Liver (tissue), 3 donors: ENCODE results near the gene NBEA.

Experiments used
- CTCF ChIP-seq: fragments of 150-350 bp; IDR thresholded peaks from 2 replicates; pipeline ENCODE4 v1.5.1; 2017; ENCODE audit warnings: improper control_type of control experiment, low read depth, low read length; ENCODE audit not compliant: missing input control
- RAD21 ChIP-seq, 2 donors: IDR thresholded peaks; 2 replicates each; pipeline ENCODE4 v1.6.1; 2016; ENCODE audit warnings: antibody characterized with exemption in 2 of 2, mild to moderate bottlenecking in 2 of 2
- TF ChIP-seq, protein P1 (sequence below): IDR thresholded peaks from 2 replicates; pipeline ENCODE4 v1.6.1; 2016; ENCODE audit warnings: antibody characterized with exemption, mild to moderate bottlenecking
- donor health status: healthy.
- donor health status: healthy.

DNA sequence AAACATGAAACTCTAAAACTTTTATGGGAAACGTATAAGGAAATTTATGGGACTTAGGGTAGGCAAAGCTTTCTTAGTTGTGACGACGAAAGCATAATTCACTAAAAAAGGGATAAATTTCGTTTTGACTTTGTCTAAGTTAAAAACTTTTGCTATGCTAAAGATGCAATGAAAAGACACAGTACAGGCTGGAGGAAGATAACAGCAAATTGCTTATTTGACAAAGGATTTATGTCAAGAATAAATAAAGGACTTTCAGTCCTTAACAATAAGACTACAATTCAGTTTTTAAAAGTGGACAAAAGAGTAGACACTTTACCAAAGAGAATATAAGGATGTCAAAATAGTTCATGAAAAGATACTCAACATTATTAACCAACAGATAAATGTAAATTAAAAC is 150.2 kb downstream of the NBEA start:
- TF ChIP-seq, protein P1, sequence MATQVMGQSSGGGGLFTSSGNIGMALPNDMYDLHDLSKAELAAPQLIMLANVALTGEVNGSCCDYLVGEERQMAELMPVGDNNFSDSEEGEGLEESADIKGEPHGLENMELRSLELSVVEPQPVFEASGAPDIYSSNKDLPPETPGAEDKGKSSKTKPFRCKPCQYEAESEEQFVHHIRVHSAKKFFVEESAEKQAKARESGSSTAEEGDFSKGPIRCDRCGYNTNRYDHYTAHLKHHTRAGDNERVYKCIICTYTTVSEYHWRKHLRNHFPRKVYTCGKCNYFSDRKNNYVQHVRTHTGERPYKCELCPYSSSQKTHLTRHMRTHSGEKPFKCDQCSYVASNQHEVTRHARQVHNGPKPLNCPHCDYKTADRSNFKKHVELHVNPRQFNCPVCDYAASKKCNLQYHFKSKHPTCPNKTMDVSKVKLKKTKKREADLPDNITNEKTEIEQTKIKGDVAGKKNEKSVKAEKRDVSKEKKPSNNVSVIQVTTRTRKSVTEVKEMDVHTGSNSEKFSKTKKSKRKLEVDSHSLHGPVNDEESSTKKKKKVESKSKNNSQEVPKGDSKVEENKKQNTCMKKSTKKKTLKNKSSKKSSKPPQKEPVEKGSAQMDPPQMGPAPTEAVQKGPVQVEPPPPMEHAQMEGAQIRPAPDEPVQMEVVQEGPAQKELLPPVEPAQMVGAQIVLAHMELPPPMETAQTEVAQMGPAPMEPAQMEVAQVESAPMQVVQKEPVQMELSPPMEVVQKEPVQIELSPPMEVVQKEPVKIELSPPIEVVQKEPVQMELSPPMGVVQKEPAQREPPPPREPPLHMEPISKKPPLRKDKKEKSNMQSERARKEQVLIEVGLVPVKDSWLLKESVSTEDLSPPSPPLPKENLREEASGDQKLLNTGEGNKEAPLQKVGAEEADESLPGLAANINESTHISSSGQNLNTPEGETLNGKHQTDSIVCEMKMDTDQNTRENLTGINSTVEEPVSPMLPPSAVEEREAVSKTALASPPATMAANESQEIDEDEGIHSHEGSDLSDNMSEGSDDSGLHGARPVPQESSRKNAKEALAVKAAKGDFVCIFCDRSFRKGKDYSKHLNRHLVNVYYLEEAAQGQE = no peak
- TF ChIP-seq CTCF (no peak), RAD21 (IDR thresholded peaks at IDR 0.05) (no peak)
